ENCODE measurements around the gene LRRK2. TPM values are rescaled to one million over a fixed set of nuclear protein-coding genes. Genes with fewer than 3 reads are reported as not detected.

LRRK2 gene
- total RNA-seq, 1 experiment from 2014 or later, result 3.1 TPM

- no peaks in the 10 kb centered on the region for H3K36me3 ChIP-seq (ENCODE audit: insufficient read depth, low read length, poor library complexity, severe bottlenecking)
- no TSS peak for BruUV-seq (replicated peaks)
- POLR2A ChIA-PET (ENCODE audit: low non-redundant PET), result no interaction called here
Observed at GRCh38 chr12:40330180-40330579, 105.4 kb downstream of the LRRK2 start.

GRCh38 chr12:40331886-40332285 is 107.1 kb downstream of the LRRK2 start:
- ChIA-PET CTCF (no interaction called here), POLR2A (ENCODE audit: low non-redundant PET) (no interaction called here)
- Histone ChIP-seq H3K4me3 (ENCODE audit: low read depth, low read length, poor library complexity, severe bottlenecking) (no peak overlapping the region), H3K9me3 (ENCODE audit: low read depth, low read length, poor library complexity, severe bottlenecking) (peaks cover 3% of the 10 kb centered on the region), H3K27me3 (replicated peaks; ENCODE audit: insufficient read depth, low read depth, low read length, poor library complexity) (no peaks in the 10 kb centered on the region), H3K4me1 (ENCODE audit: insufficient read depth, low read length, poor library complexity, severe bottlenecking) (no peaks in the 10 kb centered on the region), H3K27ac (ENCODE audit: low read depth, low read length, poor library complexity, severe bottlenecking) (no peak overlapping the region), H3K36me3 (ENCODE audit: insufficient read depth, low read length, poor library complexity, severe bottlenecking) (no peaks in the 10 kb centered on the region)
- no peak for DNase-seq (ENCODE audit: low spot score)
- no peak for TF ChIP-seq EZH2 (IDR thresholded peaks at IDR 0.05; ENCODE audit: borderline replicate concordance, low read depth, low read length, poor library complexity, severe bottlenecking)
- BruUV-seq (replicated peaks), result no TSS peak
- intact Hi-C loops (cut with micrococcal nuclease; ENCODE audit: unreplicated experiment), result loop anchor here (10.0 kb wide), 1 partner anchor 283 kb away; no protein-coding TSS in a partner anchor

More at GRCh38 chr12:40330180-40330579, 105.4 kb downstream of the LRRK2 start:
- TF ChIP-seq EZH2 (IDR thresholded peaks at IDR 0.05; ENCODE audit: borderline replicate concordance, low read depth, low read length, poor library complexity, severe bottlenecking) (no peak), CTCF (conservative IDR thresholded peaks at IDR 0.05; ENCODE audit: low read depth, low read length) (no peak)
- Histone ChIP-seq H3K27ac (ENCODE audit: low read depth, low read length, poor library complexity, severe bottlenecking) (no peak overlapping the region), H3K4me1 (ENCODE audit: insufficient read depth, low read length, poor library complexity, severe bottlenecking) (no peaks in the 10 kb centered on the region), H3K9me3 (ENCODE audit: low read depth, low read length, poor library complexity, severe bottlenecking) (peaks cover 3% of the 10 kb centered on the region), H3K27me3 (replicated peaks; ENCODE audit: insufficient read depth, low read depth, low read length, poor library complexity) (no peaks in the 10 kb centered on the region), H3K4me3 (ENCODE audit: low read depth, low read length, poor library complexity, severe bottlenecking) (no peak overlapping the region)
- DNase-seq (ENCODE audit: low spot score), result no peak
- CTCF ChIA-PET, result no interaction called here
- intact Hi-C loops (cut with micrococcal nuclease; ENCODE audit: unreplicated experiment), result loop anchor here (10.0 kb wide), 1 partner anchor 285 kb away; no protein-coding TSS in a partner anchor

GRCh38 chr12:40335991-40336390 is 111.2 kb downstream of the LRRK2 start:
- H3K36me3 ChIP-seq (ENCODE audit: insufficient read depth, low read length, poor library complexity, severe bottlenecking), result no peaks in the 10 kb centered on the region
- ChIA-PET POLR2A (ENCODE audit: low non-redundant PET) (no interaction called here), CTCF (no interaction called here)
- no peaks in the 10 kb centered on the region for H3K4me1 ChIP-seq (ENCODE audit: insufficient read depth, low read length, poor library complexity, severe bottlenecking)
- H3K9me3 ChIP-seq (ENCODE audit: low read depth, low read length, poor library complexity, severe bottlenecking), result no peaks in the 10 kb centered on the region
- no TSS peak for BruUV-seq (replicated peaks)
- no peak for TF ChIP-seq EZH2 (IDR thresholded peaks at IDR 0.05; ENCODE audit: borderline replicate concordance, low read depth, low read length, poor library complexity, severe bottlenecking)
- TF ChIP-seq CTCF (conservative IDR thresholded peaks at IDR 0.05; ENCODE audit: low read depth, low read length), result no peak
- no peaks in the 10 kb centered on the region for H3K27me3 ChIP-seq (replicated peaks; ENCODE audit: insufficient read depth, low read depth, low read length, poor library complexity)
- DNase-seq (ENCODE audit: low spot score), result no peak
- intact Hi-C loops (cut with micrococcal nuclease; ENCODE audit: unreplicated experiment), result loop anchor here (5.0 to 10.0 kb wide), 2 partner anchors 279 to 586 kb away; no protein-coding TSS in a partner anchor
- no peak overlapping the region for H3K27ac ChIP-seq (ENCODE audit: low read depth, low read length, poor library complexity, severe bottlenecking)
- no peak overlapping the region for H3K4me3 ChIP-seq (ENCODE audit: low read depth, low read length, poor library complexity, severe bottlenecking)

Data from A673 (cell line).